ENCODE measurements around the gene HMGN4. TPM values are rescaled to one million over a fixed set of nuclear protein-coding genes. Genes with fewer than 3 reads are reported as not detected.
A peak's percentile ranks its signal among the peaks of the same experiment; 100 is the strongest.

HMGN4 gene
- total and polyA plus RNA-seq, 9 of the 15 experiments (the other 6 are each of a cell fraction or from before 2014, with no cell fraction given): 35.4 to 134 (median 94.1) TPM

DNA sequence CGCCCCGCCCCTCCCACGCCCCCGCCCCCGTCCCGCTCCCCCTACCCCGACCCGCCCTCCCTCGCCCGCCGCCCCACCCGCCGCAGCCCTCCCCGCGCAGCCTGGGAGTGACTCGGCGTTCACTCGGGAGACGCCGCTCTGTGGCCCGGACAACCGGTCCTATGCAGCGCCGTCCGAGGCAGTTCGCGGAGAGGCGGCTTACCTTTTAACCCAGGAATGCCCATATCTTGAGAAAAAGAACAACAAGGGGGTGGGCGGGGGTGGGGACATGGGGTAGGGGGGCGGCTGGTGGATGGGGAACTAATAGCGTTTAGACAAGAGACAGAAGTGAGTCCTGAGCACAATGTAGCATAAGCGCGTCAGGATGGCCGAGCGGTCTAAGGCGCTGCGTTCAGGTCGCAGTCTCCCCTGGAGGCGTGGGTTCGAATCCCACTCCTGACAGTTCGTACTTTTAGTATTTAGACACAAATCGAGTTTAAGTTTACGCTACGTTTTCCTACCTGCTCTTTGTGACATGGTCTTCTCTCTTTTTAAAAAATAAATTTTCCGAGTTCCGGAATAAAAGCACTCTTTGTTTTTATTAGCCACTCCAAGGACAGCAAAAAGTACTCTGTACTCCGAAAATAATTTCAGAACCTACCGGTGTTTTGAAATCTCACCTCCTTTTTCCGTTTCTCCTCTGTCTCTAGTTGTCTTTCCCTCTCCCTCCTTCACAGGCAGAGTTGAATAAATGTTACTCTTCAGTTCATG is 17.1 kb upstream of the HMGN4 start (continued):
- TF ChIP-seq MTA3 (IDR thresholded peaks at IDR 0.05; ENCODE audit: borderline replicate concordance) (no peak), ZNF57 (CRISPR knock-in tag; IDR thresholded peaks at IDR 0.05) (no peak), NCOA2 (IDR thresholded peaks at IDR 0.05; ENCODE audit: partially characterized antibody in 2 of 2) (peak in 1 of 2 experiments; percentile 92), ZNF324 (CRISPR knock-in tag; IDR thresholded peaks at IDR 0.05) (no peak), ZBTB8A (IDR thresholded peaks at IDR 0.05; ENCODE audit: partially characterized antibody) (peak; percentile 43), EP300 (IDR thresholded peaks at IDR 0.05; ENCODE audit: low read length) (peak; percentile 68), ZNF124 (CRISPR knock-in tag; IDR thresholded peaks at IDR 0.05) (no peak), NELFE (IDR thresholded peaks at IDR 0.05; ENCODE audit: insufficient read depth, insufficient read length) (no peak), HLTF (IDR thresholded peaks at IDR 0.05) (no peak), NFIC (IDR thresholded peaks at IDR 0.05) (peak; percentile 74), EGR1 (conservative IDR thresholded peaks at IDR 0.05) (peak; percentile 59; the same call in 1 of the 2 replicates), FOXP1 (CRISPR knock-in tag; IDR thresholded peaks at IDR 0.05) (no peak), ARID1B (IDR thresholded peaks at IDR 0.05) (peak; percentile 49; the same call in 1 of the 2 replicates), ILK (tag; IDR thresholded peaks at IDR 0.05; ENCODE audit: borderline replicate concordance, low read depth) (no peak), ZBTB7A (IDR thresholded peaks at IDR 0.05; ENCODE audit: borderline replicate concordance, control insufficient read depth, low read depth, low read length) (0 out of 2 replicates have a peak, but pooled peaks have one; percentile 14), POLR2H (tag; IDR thresholded peaks at IDR 0.05; ENCODE audit: low read depth) (peak; percentile 100), KDM4B (IDR thresholded peaks at IDR 0.05; ENCODE audit: borderline replicate concordance in 2 of 2, low read depth in 1 of 2) (peak in 1 of 2 experiments; percentile 75; a peak in 1 of 4 replicates)
- TF ChIP-seq, protein P1, sequence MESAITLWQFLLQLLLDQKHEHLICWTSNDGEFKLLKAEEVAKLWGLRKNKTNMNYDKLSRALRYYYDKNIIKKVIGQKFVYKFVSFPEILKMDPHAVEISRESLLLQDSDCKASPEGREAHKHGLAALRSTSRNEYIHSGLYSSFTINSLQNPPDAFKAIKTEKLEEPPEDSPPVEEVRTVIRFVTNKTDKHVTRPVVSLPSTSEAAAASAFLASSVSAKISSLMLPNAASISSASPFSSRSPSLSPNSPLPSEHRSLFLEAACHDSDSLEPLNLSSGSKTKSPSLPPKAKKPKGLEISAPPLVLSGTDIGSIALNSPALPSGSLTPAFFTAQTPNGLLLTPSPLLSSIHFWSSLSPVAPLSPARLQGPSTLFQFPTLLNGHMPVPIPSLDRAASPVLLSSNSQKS (CRISPR knock-in tag; IDR thresholded peaks at IDR 0.05): 0 out of 2 replicates have a peak, but pooled peaks have one; percentile 12
- TF ChIP-seq, protein P2, sequence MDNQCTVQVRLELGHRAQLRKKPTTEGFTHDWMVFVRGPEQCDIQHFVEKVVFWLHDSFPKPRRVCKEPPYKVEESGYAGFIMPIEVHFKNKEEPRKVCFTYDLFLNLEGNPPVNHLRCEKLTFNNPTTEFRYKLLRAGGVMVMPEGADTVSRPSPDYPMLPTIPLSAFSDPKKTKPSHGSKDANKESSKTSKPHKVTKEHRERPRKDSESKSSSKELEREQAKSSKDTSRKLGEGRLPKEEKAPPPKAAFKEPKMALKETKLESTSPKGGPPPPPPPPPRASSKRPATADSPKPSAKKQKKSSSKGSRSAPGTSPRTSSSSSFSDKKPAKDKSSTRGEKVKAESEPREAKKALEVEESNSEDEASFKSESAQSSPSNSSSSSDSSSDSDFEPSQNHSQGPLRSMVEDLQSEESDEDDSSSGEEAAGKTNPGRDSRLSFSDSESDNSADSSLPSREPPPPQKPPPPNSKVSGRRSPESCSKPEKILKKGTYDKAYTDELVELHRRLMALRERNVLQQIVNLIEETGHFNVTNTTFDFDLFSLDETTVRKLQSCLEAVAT (IDR thresholded peaks at IDR 0.05): peak in 1 of 2 experiments; percentile 41; a peak in 1 of 4 replicates
- TF ChIP-seq, protein P3, sequence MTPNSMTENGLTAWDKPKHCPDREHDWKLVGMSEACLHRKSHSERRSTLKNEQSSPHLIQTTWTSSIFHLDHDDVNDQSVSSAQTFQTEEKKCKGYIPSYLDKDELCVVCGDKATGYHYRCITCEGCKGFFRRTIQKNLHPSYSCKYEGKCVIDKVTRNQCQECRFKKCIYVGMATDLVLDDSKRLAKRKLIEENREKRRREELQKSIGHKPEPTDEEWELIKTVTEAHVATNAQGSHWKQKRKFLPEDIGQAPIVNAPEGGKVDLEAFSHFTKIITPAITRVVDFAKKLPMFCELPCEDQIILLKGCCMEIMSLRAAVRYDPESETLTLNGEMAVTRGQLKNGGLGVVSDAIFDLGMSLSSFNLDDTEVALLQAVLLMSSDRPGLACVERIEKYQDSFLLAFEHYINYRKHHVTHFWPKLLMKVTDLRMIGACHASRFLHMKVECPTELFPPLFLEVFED (CRISPR knock-in tag; conservative IDR thresholded peaks at IDR 0.05): no peak
- TF ChIP-seq, protein P4, sequence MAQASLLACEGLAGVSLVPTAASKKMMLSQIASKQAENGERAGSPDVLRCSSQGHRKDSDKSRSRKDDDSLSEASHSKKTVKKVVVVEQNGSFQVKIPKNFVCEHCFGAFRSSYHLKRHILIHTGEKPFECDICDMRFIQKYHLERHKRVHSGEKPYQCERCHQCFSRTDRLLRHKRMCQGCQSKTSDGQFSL (CRISPR knock-in tag; IDR thresholded peaks at IDR 0.05): peak; percentile 98
- TF ChIP-seq, protein P4 (tag; IDR thresholded peaks at IDR 0.05): peak in 1 of 2 experiments; percentile 93; a peak in 2 of 4 replicates
- TF ChIP-seq, protein P5, sequence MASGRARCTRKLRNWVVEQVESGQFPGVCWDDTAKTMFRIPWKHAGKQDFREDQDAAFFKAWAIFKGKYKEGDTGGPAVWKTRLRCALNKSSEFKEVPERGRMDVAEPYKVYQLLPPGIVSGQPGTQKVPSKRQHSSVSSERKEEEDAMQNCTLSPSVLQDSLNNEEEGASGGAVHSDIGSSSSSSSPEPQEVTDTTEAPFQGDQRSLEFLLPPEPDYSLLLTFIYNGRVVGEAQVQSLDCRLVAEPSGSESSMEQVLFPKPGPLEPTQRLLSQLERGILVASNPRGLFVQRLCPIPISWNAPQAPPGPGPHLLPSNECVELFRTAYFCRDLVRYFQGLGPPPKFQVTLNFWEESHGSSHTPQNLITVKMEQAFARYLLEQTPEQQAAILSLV (tag; IDR thresholded peaks at IDR 0.05): no peak

Data from K562 (cell line).